GM13976 (cell line): Measurements from ENCODE around the gene SLC25A51.

Experiments used
- DNase-seq: peaks from one replicate; pipeline ENCODE4 v3.0.0; 2012; ENCODE audit warnings: low spot score
- in situ Hi-C: fragments of 300-500 bp; cut with MboI; formaldehyde crosslinking; loops from one replicate; pipeline ENCODE4 v1.12.0; 2022; ENCODE audit warnings: low sequenced_read_pairs, mixed read lengths, inconsistent platforms; ENCODE audit not compliant: unreplicated experiment
- TF ChIP-seq, protein P1 (sequence below): IDR thresholded peaks from 2 replicates; pipeline ENCODE4 v1.5.1; 2012; ENCODE audit warnings: borderline replicate concordance, mild to moderate bottlenecking; ENCODE audit not compliant: insufficient read depth; ENCODE audit errors: extremely low read depth, missing control alignments, control extremely low read depth

Gene SLC25A51

GRCh38 chr9:37905131-37905505, 1.2 kb upstream of the SLC25A51 start:
- in situ Hi-C loops, result loop anchor here (10.0 kb wide), 1 partner anchor 460 kb away; no protein-coding TSS in a partner anchor
- no peak for DNase-seq

DNA sequence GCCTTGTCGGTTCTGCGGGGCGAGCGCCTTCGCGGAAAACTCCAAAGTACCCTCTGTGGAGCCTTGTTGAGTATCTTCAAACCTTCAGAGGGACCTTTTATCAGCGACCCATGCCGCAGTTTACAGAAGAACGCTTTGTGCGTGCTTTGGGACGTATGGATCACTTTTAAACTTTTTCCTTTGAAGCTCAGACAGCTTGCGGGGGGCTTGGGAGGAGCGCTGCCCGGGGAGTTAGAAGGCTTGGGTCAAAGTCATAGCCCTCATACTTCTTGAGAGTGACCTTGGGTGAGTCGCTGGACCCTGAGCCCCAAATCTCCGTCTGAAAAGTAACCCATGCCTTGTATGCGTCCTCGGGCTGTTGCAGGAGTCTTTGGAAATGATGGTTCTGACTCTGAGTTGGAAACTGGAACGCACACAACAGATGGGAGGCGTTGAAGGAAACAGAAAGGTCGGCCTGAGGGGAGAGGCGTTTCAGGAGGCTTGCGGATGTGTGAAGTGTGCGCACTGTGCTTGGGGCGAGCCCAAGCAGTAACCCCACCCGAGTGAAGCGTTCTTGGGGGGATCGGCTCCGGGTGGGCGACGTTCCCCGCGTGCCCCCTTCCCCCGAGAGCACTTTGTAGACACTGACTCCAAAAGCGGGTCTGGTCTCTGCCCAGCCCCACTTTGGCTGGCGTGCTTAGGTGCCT, 661 bp upstream of the SLC25A51 start:
- in situ Hi-C loops, result loop anchor here (10.0 kb wide), 1 partner anchor 460 kb away; no protein-coding TSS in a partner anchor
- no peak for DNase-seq
- TF ChIP-seq, protein P1, sequence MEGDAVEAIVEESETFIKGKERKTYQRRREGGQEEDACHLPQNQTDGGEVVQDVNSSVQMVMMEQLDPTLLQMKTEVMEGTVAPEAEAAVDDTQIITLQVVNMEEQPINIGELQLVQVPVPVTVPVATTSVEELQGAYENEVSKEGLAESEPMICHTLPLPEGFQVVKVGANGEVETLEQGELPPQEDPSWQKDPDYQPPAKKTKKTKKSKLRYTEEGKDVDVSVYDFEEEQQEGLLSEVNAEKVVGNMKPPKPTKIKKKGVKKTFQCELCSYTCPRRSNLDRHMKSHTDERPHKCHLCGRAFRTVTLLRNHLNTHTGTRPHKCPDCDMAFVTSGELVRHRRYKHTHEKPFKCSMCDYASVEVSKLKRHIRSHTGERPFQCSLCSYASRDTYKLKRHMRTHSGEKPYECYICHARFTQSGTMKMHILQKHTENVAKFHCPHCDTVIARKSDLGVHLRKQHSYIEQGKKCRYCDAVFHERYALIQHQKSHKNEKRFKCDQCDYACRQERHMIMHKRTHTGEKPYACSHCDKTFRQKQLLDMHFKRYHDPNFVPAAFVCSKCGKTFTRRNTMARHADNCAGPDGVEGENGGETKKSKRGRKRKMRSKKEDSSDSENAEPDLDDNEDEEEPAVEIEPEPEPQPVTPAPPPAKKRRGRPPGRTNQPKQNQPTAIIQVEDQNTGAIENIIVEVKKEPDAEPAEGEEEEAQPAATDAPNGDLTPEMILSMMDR, result no peak

More at GRCh38 chr9:37905131-37905505, 1.2 kb upstream of the SLC25A51 start:
- TF ChIP-seq, protein P1, result no peak

DNA sequence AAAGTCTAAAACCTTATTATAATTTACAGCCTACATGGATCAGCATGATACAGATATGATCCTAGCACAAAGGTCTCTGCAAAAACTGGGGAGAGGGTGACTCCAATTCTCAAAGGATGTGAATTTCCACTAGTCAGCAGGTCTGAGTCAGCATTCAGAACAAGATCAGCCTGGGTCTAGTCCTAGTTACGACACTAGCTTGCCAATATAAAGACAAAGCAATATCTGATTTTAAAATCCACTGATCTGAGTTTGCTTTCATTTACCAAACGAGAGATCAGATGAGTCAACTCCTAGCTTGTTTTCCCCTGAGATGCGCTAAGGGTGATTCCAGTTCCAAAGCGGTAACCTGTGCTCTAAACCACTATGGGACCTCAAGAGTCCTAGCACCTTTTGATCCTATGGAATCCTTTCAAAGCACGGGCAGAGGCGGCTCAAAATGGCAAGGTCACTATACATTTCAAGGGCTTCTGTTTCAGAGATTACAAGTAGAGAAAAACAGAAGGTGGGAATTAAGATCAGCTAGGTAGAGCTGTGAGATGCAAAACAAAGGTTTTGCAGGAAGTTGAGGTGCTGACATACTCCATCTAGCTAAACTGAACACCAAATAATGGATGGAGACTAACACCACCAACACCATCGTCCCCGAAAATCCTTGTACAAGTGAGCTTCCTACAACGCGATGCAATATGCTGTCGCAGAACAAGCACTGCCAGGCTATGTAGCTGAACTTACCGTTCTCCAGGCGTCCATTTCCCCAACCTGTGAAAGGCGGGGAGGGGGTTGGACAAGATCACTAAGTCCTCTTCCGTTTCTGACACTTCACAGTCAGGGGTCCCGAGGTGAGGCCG, 906 bp downstream of the SLC25A51 start:
- TF ChIP-seq, protein P1, result no peak
- DNase-seq, result no peak
- in situ Hi-C loops, result loop anchor here (10.0 kb wide), 1 partner anchor 462 kb away; no protein-coding TSS in a partner anchor

DNA sequence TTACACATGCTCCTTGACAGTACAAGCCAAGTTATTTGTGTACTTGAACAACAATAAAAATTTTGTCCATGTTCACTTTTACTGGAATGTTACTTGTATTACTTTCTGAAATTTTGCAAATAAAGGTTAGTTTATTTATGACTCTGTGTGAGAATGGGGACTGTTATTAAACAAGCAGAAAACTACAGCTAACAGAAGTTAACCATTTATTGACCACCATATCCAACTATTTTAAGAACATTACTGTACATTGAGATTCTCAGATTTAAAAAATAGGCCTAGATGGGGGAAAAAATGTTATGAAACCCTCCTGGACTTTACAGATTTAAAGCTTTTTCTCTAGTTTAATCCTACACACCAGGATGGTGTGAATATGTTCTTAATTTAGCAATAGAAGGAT, 1.8 kb downstream of the SLC25A51 start:
- in situ Hi-C loops, result loop anchor here (10.0 kb wide), 1 partner anchor 463 kb away; no protein-coding TSS in a partner anchor
- no peak for DNase-seq
- TF ChIP-seq, protein P1, result no peak

DNA sequence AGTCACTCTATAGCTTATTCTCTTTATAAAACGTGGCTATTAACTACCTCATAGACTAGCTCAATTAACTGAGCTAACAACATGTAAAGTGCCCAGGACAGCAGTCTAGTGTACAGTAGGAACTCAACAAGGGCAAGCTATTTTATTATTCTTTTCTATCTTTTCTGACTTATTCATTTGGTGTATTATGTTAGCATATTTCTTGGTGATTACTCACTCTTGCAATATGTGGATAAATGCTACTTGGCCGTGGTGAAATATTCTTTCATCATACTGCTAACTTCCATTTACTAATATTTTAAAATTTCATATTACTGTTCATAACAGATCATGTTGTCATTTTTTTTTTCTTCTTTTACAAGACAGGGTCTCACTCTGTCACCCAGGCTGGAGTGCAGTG, 4.9 kb downstream of the SLC25A51 start:
- TF ChIP-seq, protein P1, result no peak
- no peak for DNase-seq
- in situ Hi-C loops, result no loop called here

DNA sequence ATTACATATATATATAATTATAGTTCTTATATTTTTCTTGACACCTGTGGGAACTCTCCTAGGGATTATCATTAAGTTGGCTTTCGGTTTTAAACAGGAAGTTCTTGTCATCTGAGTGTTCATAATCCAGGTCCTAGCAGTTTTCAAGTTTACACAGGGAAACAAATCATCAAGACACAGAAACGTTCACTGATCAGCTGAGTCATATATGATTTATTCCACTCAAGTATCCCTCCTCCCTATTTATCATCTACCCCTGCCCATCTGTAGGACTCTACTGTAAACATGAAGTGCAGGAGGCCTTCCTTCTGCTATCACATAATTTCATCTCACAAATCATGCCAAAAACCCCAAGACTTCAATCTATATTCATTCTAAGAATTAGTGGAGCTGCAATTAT, 6.3 kb downstream of the SLC25A51 start:
- TF ChIP-seq, protein P1, result no peak

More for the DNA sequence above, 6.3 kb downstream of the SLC25A51 start:
- in situ Hi-C loops, result no loop called here
- DNase-seq, result no peak
